GM21515 (cell line): Measurements from ENCODE around the gene OR4D11.
"Not testable (repeated sequence)": the region's sequence is repeated elsewhere in the genome, so short reads cannot be mapped to it uniquely, and the experiment has no call there.

Experiments used
- ATAC-seq: cut with Tn5 transposase; IDR thresholded peaks from one replicate; pipeline ENCODE4 v1.9.1; 2021; ENCODE audit not compliant: unreplicated experiment

The OR4D11 gene

GRCh38 chr11:59503276-59503675 lies at the start of gene OR4D11:
Gene OR4D11, plus strand, starts transcription at chr11:59503576. Its CDS starts 0 bp downstream, at chr11:59503576.
- no peak for ATAC-seq

GRCh38 chr11:59456661-59457060 lies 46.7 kb upstream of the OR4D11 start, which contains the start of gene OR4D6:
Gene OR4D6, plus strand, starts transcription at chr11:59456961. Its CDS starts 0 bp downstream, at chr11:59456961.
- ATAC-seq, result no peak

GRCh38 chr11:59459916-59460315 lies 43.5 kb upstream of the OR4D11 start:
- ATAC-seq, result no peak

GRCh38 chr11:59463190-59463641 lies 40.2 kb upstream of the OR4D11 start:
- no peak for ATAC-seq

GRCh38 chr11:59473015-59473414 lies 30.4 kb upstream of the OR4D11 start, which contains the start of gene OR4D10:
Gene OR4D10, plus strand, starts transcription at chr11:59473315. Its CDS starts 4,115 bp downstream, at chr11:59477430.
- no peak for ATAC-seq

GRCh38 chr11:59475176-59475575 lies 28.2 kb upstream of the OR4D11 start:
- no peak for ATAC-seq

- ATAC-seq, result no peak
Observed at GRCh38 chr11:59479906-59480305, 23.5 kb upstream of the OR4D11 start.

GRCh38 chr11:59480359-59480758 lies 23.0 kb upstream of the OR4D11 start:
- ATAC-seq, result no peak

- ATAC-seq, result no peak
Observed at GRCh38 chr11:59501931-59502330, 1.4 kb upstream of the OR4D11 start.

- no peak for ATAC-seq
Observed at GRCh38 chr11:59510941-59511589, 7.7 kb downstream of the OR4D11 start, which contains the start of gene OR4D9. Gene OR4D9, plus strand, starts transcription at chr11:59511539. Its CDS starts 3,374 bp downstream, at chr11:59514913.

- ATAC-seq, result no peak
Observed at GRCh38 chr11:59511675-59512074, 8.3 kb downstream of the OR4D11 start.

GRCh38 chr11:59520139-59520538 lies 16.8 kb downstream of the OR4D11 start:
- ATAC-seq, result not testable (repeated sequence)

- no peak for ATAC-seq
Observed at GRCh38 chr11:59520741-59521140, 17.4 kb downstream of the OR4D11 start.

GRCh38 chr11:59523541-59523940 lies 20.2 kb downstream of the OR4D11 start:
- ATAC-seq, result no peak

GRCh38 chr11:59528711-59529110 lies 25.3 kb downstream of the OR4D11 start:
- ATAC-seq, result no peak

- ATAC-seq, result no peak
Observed at GRCh38 chr11:59532620-59533019, 29.2 kb downstream of the OR4D11 start.

GRCh38 chr11:59534676-59535075 lies 31.3 kb downstream of the OR4D11 start:
- no peak for ATAC-seq

GRCh38 chr11:59542142-59542810 lies 38.9 kb downstream of the OR4D11 start:
- no peak for ATAC-seq

- not testable (repeated sequence) for ATAC-seq
Observed at GRCh38 chr11:59543713-59544112, 40.3 kb downstream of the OR4D11 start.

- no peak for ATAC-seq
Observed at GRCh38 chr11:59544869-59545178, 41.4 kb downstream of the OR4D11 start.

GRCh38 chr11:59545179-59546020 lies 42.0 kb downstream of the OR4D11 start:
- ATAC-seq, result no peak
